HUES6 (cell line): Measurements from ENCODE around the gene MYT1.

Source experiments
- H3K27ac ChIP-seq: 2 replicates; pipeline ENCODE4 v1.7.0; 2013; ENCODE audit warnings: low read depth, mild to moderate bottlenecking, low read length, inconsistent platforms
- H3K27me3 ChIP-seq: 2 replicates; pipeline ENCODE4 v1.6.1; 2013; ENCODE audit warnings: low read length; ENCODE audit not compliant: control insufficient read depth, insufficient read depth
- H3K36me3 ChIP-seq: 2 replicates; pipeline ENCODE4 v1.6.1; 2013; ENCODE audit warnings: low read length; ENCODE audit not compliant: control insufficient read depth, insufficient read depth
- H3K4me1 ChIP-seq: 2 replicates; pipeline ENCODE4 v1.6.1; 2013; ENCODE audit warnings: low read length; ENCODE audit not compliant: control insufficient read depth, insufficient read depth
- H3K4me3 ChIP-seq: 2 replicates; pipeline ENCODE4 v1.5.1; 2013; ENCODE audit warnings: low read depth, low read length
- H3K9ac ChIP-seq: one replicate; pipeline ENCODE4 v1.6.1; 2013; ENCODE audit warnings: mild to moderate bottlenecking, low read length
- H3K9me3 ChIP-seq: 2 replicates; pipeline ENCODE4 v1.6.1; 2013; ENCODE audit warnings: low read depth, low read length; ENCODE audit not compliant: control insufficient read depth, insufficient read depth

The MYT1 gene

GRCh38 chr20:64210656-64211369 is 46.6 kb downstream of the MYT1 start:
- Histone ChIP-seq H3K4me1 (no peaks in the 10 kb centered on the region), H3K36me3 (no peaks in the 10 kb centered on the region), H3K27ac (no peak overlapping the region), H3K27me3 (no peaks in the 10 kb centered on the region), H3K9ac (no peak overlapping the region), H3K9me3 (no peaks in the 10 kb centered on the region), H3K4me3 (no peak overlapping the region)

- Histone ChIP-seq H3K27ac (no peak overlapping the region), H3K9me3 (no peaks in the 10 kb centered on the region), H3K36me3 (no peaks in the 10 kb centered on the region), H3K4me3 (no peak overlapping the region), H3K4me1 (no peaks in the 10 kb centered on the region), H3K9ac (no peak overlapping the region), H3K27me3 (no peaks in the 10 kb centered on the region)
These were observed 47.8 kb downstream of the MYT1 start for GRCh38 chr20:64211874-64212658.

- Histone ChIP-seq H3K27me3 (no peaks in the 10 kb centered on the region), H3K9ac (no peak overlapping the region), H3K4me3 (no peak overlapping the region), H3K27ac (no peak overlapping the region), H3K9me3 (no peaks in the 10 kb centered on the region), H3K4me1 (no peaks in the 10 kb centered on the region), H3K36me3 (no peaks in the 10 kb centered on the region)
These were observed 48.5 kb downstream of the MYT1 start for GRCh38 chr20:64212755-64213154.

DNA sequence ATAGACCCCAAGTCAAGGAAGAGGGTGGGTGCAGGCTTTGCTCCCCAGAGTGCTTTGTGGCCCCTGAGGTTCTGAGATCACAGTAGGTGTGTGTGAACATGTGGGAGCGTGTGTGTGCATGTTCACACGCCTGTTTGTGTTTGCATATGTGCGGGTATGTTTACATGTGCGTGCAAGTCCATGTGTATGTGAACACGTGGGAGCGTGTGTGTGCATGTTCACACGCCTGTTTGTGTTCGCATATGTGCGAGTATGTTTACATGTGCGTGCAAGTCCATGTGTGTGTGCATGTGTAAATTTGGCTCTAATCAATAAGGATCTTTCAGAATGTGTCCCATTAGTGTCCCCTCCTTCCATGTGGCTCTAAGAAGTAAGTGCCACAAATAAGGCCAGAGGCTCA is 49.9 kb downstream of the MYT1 start:
- Histone ChIP-seq H3K9ac (no peak overlapping the region), H3K36me3 (no peaks in the 10 kb centered on the region), H3K27me3 (no peaks in the 10 kb centered on the region), H3K27ac (no peak overlapping the region), H3K9me3 (no peaks in the 10 kb centered on the region), H3K4me1 (no peaks in the 10 kb centered on the region), H3K4me3 (no peak overlapping the region)

DNA sequence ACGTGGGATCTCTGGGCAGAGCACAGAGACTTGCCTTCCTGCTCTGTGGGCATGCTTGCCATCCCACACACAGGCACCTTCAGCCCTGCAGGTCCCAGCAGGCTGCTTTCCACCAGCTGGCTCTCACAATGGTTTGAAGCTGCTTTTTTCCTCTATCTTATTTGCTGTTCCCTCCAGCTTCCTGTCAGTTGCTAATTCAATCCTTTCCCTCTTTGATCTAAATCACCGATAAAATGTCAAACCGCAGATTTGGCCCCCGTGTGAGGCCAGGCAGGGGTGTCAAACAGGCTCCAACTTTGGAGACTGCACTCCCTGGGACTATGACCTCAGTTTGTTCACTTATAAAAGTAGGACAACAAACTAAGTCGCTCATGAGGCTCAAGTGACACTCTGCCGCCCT is 50.7 kb downstream of the MYT1 start:
- H3K9me3 ChIP-seq, result no peaks in the 10 kb centered on the region
- H3K4me1 ChIP-seq, result no peaks in the 10 kb centered on the region
- H3K9ac ChIP-seq, result no peak overlapping the region
- no peaks in the 10 kb centered on the region for H3K27me3 ChIP-seq
- no peak overlapping the region for H3K4me3 ChIP-seq
- no peak overlapping the region for H3K27ac ChIP-seq
- H3K36me3 ChIP-seq, result no peaks in the 10 kb centered on the region

DNA sequence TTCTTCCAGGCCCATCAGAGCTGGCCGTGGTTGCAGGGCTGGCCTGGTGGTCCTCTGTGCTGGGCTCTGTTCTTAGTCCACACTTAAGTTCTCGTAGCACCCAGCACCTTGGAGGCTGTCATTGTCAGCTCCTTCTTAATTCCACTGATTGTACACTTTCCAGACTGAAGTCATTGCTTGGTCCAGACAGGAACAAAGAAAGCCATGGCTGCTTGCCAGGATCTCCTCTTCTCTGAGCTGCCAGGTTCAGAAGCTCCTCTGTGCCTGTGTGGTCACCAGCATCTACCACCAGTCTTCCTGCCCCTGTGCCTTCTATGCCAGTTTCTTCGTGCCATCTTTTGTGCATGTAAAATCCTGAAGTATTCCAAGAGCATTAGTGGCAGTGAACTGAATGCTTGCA is 51.8 kb downstream of the MYT1 start:
- Histone ChIP-seq H3K4me1 (no peaks in the 10 kb centered on the region), H3K9me3 (no peaks in the 10 kb centered on the region), H3K36me3 (no peaks in the 10 kb centered on the region), H3K27me3 (no peaks in the 10 kb centered on the region), H3K27ac (no peak overlapping the region), H3K4me3 (no peak overlapping the region), H3K9ac (no peak overlapping the region)

GRCh38 chr20:64216910-64217309 is 52.7 kb downstream of the MYT1 start:
- Histone ChIP-seq H3K4me3 (no peak overlapping the region), H3K9ac (no peak overlapping the region), H3K27ac (no peak overlapping the region), H3K9me3 (no peaks in the 10 kb centered on the region), H3K36me3 (no peaks in the 10 kb centered on the region), H3K4me1 (no peaks in the 10 kb centered on the region), H3K27me3 (no peaks in the 10 kb centered on the region)

- no peak overlapping the region for H3K27ac ChIP-seq
- H3K36me3 ChIP-seq, result no peaks in the 10 kb centered on the region
- no peak overlapping the region for H3K9ac ChIP-seq
- H3K4me3 ChIP-seq, result no peak overlapping the region
- no peaks in the 10 kb centered on the region for H3K9me3 ChIP-seq
- H3K4me1 ChIP-seq, result no peaks in the 10 kb centered on the region
- H3K27me3 ChIP-seq, result no peaks in the 10 kb centered on the region
These were observed 53.4 kb downstream of the MYT1 start for GRCh38 chr20:64217539-64218221.

- no peaks in the 10 kb centered on the region for H3K36me3 ChIP-seq
- no peak overlapping the region for H3K9ac ChIP-seq
- no peak overlapping the region for H3K4me3 ChIP-seq
- H3K27ac ChIP-seq, result no peak overlapping the region
- no peaks in the 10 kb centered on the region for H3K27me3 ChIP-seq
- no peaks in the 10 kb centered on the region for H3K9me3 ChIP-seq
- peaks cover 7% of the 10 kb centered on the region for H3K4me1 ChIP-seq
These were observed 55.0 kb downstream of the MYT1 start for GRCh38 chr20:64219202-64219601.

DNA sequence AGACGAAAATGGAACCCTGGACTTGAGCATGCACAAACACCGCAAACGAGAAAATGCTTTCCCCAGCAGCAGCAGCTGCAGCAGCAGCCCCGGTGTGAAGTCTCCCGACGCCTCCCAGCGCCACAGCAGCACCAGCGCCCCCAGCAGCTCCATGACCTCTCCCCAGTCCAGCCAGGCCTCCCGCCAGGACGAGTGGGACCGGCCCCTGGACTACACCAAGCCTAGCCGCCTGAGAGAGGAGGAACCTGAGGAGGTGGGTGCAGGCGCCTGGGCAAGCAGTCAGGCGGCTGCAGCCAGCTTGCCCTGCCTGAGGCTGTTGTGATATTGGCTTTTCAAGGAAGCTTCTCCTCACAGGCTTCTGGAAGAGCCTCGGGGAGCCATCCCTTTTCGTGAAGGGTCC is 55.5 kb downstream of the MYT1 start:
- Histone ChIP-seq H3K9ac (no peak overlapping the region), H3K27ac (no peak overlapping the region), H3K36me3 (no peaks in the 10 kb centered on the region), H3K4me1 (peaks cover 7% of the 10 kb centered on the region), H3K27me3 (no peaks in the 10 kb centered on the region), H3K9me3 (no peaks in the 10 kb centered on the region), H3K4me3 (no peak overlapping the region)

DNA sequence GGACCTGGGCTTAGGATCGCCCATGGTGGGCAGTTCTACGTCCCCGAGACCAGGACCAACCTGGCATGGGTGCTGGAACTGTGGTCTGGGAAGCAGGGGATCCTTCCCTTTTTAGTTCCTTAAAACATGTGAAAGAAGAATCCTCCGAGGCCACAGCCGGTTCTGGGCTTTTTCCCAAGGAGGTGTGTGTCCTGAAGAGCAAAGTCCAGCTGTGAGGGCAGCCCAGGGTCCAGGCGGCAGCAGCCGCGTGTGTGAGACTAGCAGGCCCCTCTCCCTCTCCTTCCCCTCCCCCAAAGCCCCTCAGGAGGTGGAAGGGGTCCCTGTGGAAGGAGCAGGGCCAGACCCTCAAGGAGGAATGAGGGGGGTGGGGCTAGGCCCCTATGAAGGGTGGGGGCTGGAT is 56.2 kb downstream of the MYT1 start:
- peaks cover 7% of the 10 kb centered on the region for H3K4me1 ChIP-seq
- no peaks in the 10 kb centered on the region for H3K9me3 ChIP-seq
- H3K36me3 ChIP-seq, result no peaks in the 10 kb centered on the region
- H3K27me3 ChIP-seq, result no peaks in the 10 kb centered on the region
- no peak overlapping the region for H3K27ac ChIP-seq
- no peak overlapping the region for H3K9ac ChIP-seq
- no peak overlapping the region for H3K4me3 ChIP-seq
